ENCODE measurements around the gene MRPL4. TPM values are rescaled to one million over a fixed set of nuclear protein-coding genes. Genes with fewer than 3 reads are reported as not detected.
A peak's percentile ranks its signal among the peaks of the same experiment; 100 is the strongest.

The MRPL4 gene
- 44.9 TPM for polyA plus RNA-seq (2013, experiment 1 of 4)
- 41.1 TPM for polyA plus RNA-seq (2013, experiment 2 of 4)
- polyA plus RNA-seq (2013, experiment 3 of 4), result 43.5 TPM
- 44.2 TPM for polyA plus RNA-seq (2013, experiment 4 of 4)

DNA sequence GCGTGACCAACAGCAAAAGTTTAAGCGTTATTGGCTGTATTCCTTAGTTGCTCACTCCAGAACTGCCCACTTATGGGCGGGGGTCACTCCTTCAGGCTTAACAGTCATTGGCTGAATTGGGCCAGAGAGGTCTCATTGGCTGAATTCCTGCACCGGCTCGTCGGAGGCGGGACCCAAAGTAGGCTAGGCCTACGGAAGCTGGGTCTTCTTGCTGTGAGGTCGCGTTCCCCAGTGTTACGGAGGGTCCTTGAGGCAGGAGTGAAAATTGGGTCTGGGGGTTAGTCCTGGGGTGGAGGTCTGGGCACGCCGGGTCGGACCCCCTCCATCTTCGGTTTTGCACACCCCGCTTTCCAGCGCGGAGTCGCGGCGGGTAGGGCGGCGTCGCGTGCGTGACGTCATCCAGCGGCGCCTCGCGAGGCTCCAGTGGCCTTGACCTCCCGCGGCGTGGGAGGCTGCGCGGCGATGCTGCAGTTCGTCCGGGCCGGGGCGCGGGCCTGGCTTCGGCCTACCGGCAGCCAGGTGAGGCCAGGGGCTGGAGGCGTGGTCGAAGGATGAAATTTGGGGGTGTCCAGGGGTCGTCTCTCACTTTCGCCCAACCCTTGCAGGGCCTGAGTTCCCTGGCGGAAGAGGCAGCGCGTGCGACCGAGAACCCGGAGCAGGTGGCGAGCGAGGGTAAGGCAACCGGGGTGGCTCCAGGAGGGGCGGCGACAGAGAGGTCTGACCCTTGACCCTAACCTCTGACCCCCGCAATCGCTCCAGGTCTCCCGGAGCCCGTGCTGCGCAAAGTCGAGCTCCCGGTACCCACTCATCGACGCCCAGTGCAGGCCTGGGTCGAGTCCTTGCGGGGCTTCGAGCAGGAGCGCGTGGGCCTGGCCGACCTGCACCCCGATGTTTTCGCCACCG lies at the start of gene MRPL4:
Gene MRPL4, plus strand, starts transcription at position 423 of the 903 bp plus-strand sequence. Its CDS starts 40 bp downstream, at position 463.
- WGBS, 2 experiments, result 0 to 1% methylated on average over 77 of the region's 77 CpGs

DNA sequence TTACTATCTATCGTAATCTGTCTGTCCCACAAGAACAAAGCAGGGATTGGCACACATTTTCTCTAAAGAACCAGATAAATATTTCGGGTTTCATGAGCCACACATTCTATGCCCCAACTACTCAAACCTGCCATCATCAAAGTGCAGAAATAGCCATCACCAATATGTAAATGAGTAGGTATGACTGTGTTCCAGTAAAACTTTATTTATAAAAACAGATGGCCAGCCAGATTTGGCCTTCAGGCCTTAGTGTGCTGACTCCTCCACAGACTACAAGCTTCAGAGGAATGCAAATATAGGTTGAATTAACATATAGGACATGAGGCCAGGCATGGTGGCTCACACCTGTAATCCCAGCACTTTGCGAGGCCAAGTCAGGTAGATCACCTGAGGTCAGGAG lies 48.3 kb upstream of the MRPL4 start:
- Histone ChIP-seq H3K4me1 (ENCODE audit: control insufficient read depth, insufficient read depth, low read length) (no peaks in the 10 kb centered on the region), H3K9me3 (ENCODE audit: control insufficient read depth, low read length) (no peaks in the 10 kb centered on the region), H3K36me3 (ENCODE audit: control insufficient read depth, insufficient read depth, low read length) (no peaks in the 10 kb centered on the region), H3K27me3 (ENCODE audit: control insufficient read depth, insufficient read depth, low read length, poor library complexity, severe bottlenecking) (no peaks in the 10 kb centered on the region), H3K4me3 (ENCODE audit: insufficient read depth, low read depth, low read length) (no peak overlapping the region), H3K27ac (ENCODE audit: insufficient read depth, low read depth, low read length, poor library complexity, severe bottlenecking) (no peak overlapping the region)
- 92 to 97% methylated on average over 3 of the region's 3 CpGs for WGBS, 2 experiments

More for the DNA sequence above, at the start of gene MRPL4:
- no peaks in the 10 kb centered on the region for H3K36me3 ChIP-seq (ENCODE audit: control insufficient read depth, insufficient read depth, low read length)
- H3K9me3 ChIP-seq (ENCODE audit: control insufficient read depth, low read length), result no peaks in the 10 kb centered on the region
- H3K4me3 ChIP-seq (ENCODE audit: insufficient read depth, low read depth, low read length), result peak within 1 kb of the TSS; percentile 97
- no peak within 1 kb of the TSS for H3K27ac ChIP-seq (ENCODE audit: insufficient read depth, low read depth, low read length, poor library complexity, severe bottlenecking)
- H3K27me3 ChIP-seq (ENCODE audit: control insufficient read depth, insufficient read depth, low read length, poor library complexity, severe bottlenecking), result no peaks in the 10 kb centered on the region
- H3K4me1 ChIP-seq (ENCODE audit: control insufficient read depth, insufficient read depth, low read length), result no peaks in the 10 kb centered on the region

- no peaks in the 10 kb centered on the region for H3K9me3 ChIP-seq (ENCODE audit: control insufficient read depth, low read length)
- H3K27me3 ChIP-seq (ENCODE audit: control insufficient read depth, insufficient read depth, low read length, poor library complexity, severe bottlenecking), result no peaks in the 10 kb centered on the region
- H3K36me3 ChIP-seq (ENCODE audit: control insufficient read depth, insufficient read depth, low read length), result no peaks in the 10 kb centered on the region
- no peak overlapping the region for H3K4me3 ChIP-seq (ENCODE audit: insufficient read depth, low read depth, low read length)
- H3K27ac ChIP-seq (ENCODE audit: insufficient read depth, low read depth, low read length, poor library complexity, severe bottlenecking), result no peak overlapping the region
- H3K4me1 ChIP-seq (ENCODE audit: control insufficient read depth, insufficient read depth, low read length), result no peaks in the 10 kb centered on the region
- 82 to 92% methylated on average over 4 of the region's 4 CpGs for WGBS, 2 experiments
These were observed 46.4 kb upstream of the MRPL4 start for GRCh38 chr19:10205636-10206035.

DNA sequence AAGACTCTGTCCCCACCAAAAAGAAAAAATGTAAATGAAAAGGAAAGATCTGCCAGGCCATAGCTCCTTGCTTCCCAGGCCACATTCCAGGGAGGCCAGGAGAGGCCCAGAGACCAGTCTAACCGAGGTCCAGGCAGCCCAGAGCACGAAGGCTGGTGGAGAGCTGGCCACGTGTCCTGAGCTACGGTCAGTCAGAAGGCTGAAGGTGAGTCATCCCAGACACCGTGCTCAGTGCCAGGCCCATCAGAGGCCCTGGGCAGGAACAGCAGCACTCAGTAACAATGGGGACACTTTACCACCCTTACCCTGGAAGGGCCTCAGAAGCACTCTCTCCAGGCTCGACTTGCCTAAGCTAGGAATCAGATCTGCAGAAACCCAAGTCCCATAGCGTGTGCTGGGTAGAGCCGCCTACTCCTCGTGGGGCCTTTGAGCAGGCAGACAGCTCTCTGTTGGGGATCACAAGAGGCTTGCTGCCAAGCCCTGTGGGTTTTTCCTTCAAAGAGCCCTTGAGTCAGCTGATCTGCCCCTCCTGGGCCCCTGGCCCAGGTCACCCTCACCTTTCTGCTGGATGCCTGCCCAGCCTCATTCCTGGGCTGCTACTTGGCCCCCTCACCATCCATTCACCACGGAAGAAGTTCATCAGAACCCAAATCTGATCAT lies 45.7 kb upstream of the MRPL4 start:
- no peak overlapping the region for H3K4me3 ChIP-seq (ENCODE audit: insufficient read depth, low read depth, low read length)
- 89% methylated on average over 10 of the region's 10 CpGs for WGBS, 2 experiments
- no peaks in the 10 kb centered on the region for H3K4me1 ChIP-seq (ENCODE audit: control insufficient read depth, insufficient read depth, low read length)
- H3K36me3 ChIP-seq (ENCODE audit: control insufficient read depth, insufficient read depth, low read length), result no peaks in the 10 kb centered on the region
- no peaks in the 10 kb centered on the region for H3K9me3 ChIP-seq (ENCODE audit: control insufficient read depth, low read length)
- H3K27ac ChIP-seq (ENCODE audit: insufficient read depth, low read depth, low read length, poor library complexity, severe bottlenecking), result no peak overlapping the region
- H3K27me3 ChIP-seq (ENCODE audit: control insufficient read depth, insufficient read depth, low read length, poor library complexity, severe bottlenecking), result no peaks in the 10 kb centered on the region

DNA sequence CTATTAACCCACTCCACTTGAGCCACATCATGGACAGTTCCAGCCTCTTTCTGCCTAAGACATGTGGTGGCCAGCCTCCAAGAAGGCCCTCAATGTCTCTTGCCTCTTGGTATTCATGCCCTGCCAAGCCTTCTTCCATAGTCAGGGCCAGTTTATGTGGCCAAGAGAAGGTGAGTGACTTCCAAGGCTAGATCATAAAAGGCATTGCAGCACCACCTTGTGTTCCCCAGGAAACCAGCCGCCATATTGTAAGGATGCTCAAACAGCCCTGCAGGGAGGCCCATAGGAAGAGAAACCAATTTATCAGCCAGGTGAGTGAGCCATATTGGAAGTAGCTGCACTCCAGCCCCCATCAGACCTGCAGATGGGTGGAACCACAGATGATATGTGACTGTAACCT lies 45.0 kb upstream of the MRPL4 start:
- H3K4me1 ChIP-seq (ENCODE audit: control insufficient read depth, insufficient read depth, low read length), result no peaks in the 10 kb centered on the region
- no peaks in the 10 kb centered on the region for H3K9me3 ChIP-seq (ENCODE audit: control insufficient read depth, low read length)
- WGBS, 2 experiments, result 95 to 97% methylated on average over 1 of the region's 1 CpG
- no peak overlapping the region for H3K27ac ChIP-seq (ENCODE audit: insufficient read depth, low read depth, low read length, poor library complexity, severe bottlenecking)
- H3K36me3 ChIP-seq (ENCODE audit: control insufficient read depth, insufficient read depth, low read length), result no peaks in the 10 kb centered on the region
- H3K4me3 ChIP-seq (ENCODE audit: insufficient read depth, low read depth, low read length), result no peak overlapping the region
- H3K27me3 ChIP-seq (ENCODE audit: control insufficient read depth, insufficient read depth, low read length, poor library complexity, severe bottlenecking), result no peaks in the 10 kb centered on the region

DNA sequence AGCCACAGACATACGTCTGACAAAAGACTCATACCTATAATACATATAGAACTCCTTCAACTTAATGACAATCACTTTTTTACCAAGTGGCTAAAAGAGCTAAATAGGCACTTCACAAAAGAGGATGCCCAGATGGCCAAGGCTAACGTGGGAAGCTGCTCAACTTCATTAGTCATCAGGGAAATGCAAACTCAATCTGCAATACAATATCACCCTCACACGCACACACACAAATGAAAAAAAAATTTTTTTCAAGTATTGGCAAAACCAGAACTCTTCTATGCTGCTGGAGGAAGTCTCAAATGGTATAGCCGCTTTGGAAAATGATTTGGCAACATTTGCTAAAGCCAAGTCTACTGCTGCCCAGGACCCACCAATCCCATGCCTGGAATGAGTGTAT lies 42.7 kb upstream of the MRPL4 start:
- Histone ChIP-seq H3K36me3 (ENCODE audit: control insufficient read depth, insufficient read depth, low read length) (no peaks in the 10 kb centered on the region), H3K27ac (ENCODE audit: insufficient read depth, low read depth, low read length, poor library complexity, severe bottlenecking) (no peak overlapping the region), H3K4me1 (ENCODE audit: control insufficient read depth, insufficient read depth, low read length) (no peaks in the 10 kb centered on the region), H3K4me3 (ENCODE audit: insufficient read depth, low read depth, low read length) (no peak overlapping the region), H3K27me3 (ENCODE audit: control insufficient read depth, insufficient read depth, low read length, poor library complexity, severe bottlenecking) (no peaks in the 10 kb centered on the region), H3K9me3 (ENCODE audit: control insufficient read depth, low read length) (no peaks in the 10 kb centered on the region)
- WGBS, 2 experiments, result 59 to 74% methylated on average over 4 of the region's 4 CpGs

GRCh38 chr19:10211061-10211460 lies 41.0 kb upstream of the MRPL4 start:
- Histone ChIP-seq H3K4me3 (ENCODE audit: insufficient read depth, low read depth, low read length) (no peak overlapping the region), H3K9me3 (ENCODE audit: control insufficient read depth, low read length) (no peaks in the 10 kb centered on the region), H3K4me1 (ENCODE audit: control insufficient read depth, insufficient read depth, low read length) (no peaks in the 10 kb centered on the region), H3K27me3 (ENCODE audit: control insufficient read depth, insufficient read depth, low read length, poor library complexity, severe bottlenecking) (no peaks in the 10 kb centered on the region), H3K36me3 (ENCODE audit: control insufficient read depth, insufficient read depth, low read length) (no peaks in the 10 kb centered on the region), H3K27ac (ENCODE audit: insufficient read depth, low read depth, low read length, poor library complexity, severe bottlenecking) (no peak overlapping the region)
- WGBS, 2 experiments, result 95 to 97% methylated on average over 2 to 4 of the region's 4 CpGs

GRCh38 chr19:10211691-10212090 lies 40.3 kb upstream of the MRPL4 start:
- no peak overlapping the region for H3K27ac ChIP-seq (ENCODE audit: insufficient read depth, low read depth, low read length, poor library complexity, severe bottlenecking)
- H3K4me1 ChIP-seq (ENCODE audit: control insufficient read depth, insufficient read depth, low read length), result no peaks in the 10 kb centered on the region
- H3K36me3 ChIP-seq (ENCODE audit: control insufficient read depth, insufficient read depth, low read length), result no peaks in the 10 kb centered on the region
- 88 to 94% methylated on average over 6 of the region's 6 CpGs for WGBS, 2 experiments
- no peak overlapping the region for H3K4me3 ChIP-seq (ENCODE audit: insufficient read depth, low read depth, low read length)
- H3K9me3 ChIP-seq (ENCODE audit: control insufficient read depth, low read length), result no peaks in the 10 kb centered on the region
- H3K27me3 ChIP-seq (ENCODE audit: control insufficient read depth, insufficient read depth, low read length, poor library complexity, severe bottlenecking), result no peaks in the 10 kb centered on the region

- no peaks in the 10 kb centered on the region for H3K9me3 ChIP-seq (ENCODE audit: control insufficient read depth, low read length)
- no peaks in the 10 kb centered on the region for H3K4me1 ChIP-seq (ENCODE audit: control insufficient read depth, insufficient read depth, low read length)
- H3K4me3 ChIP-seq (ENCODE audit: insufficient read depth, low read depth, low read length), result no peak overlapping the region
- no peaks in the 10 kb centered on the region for H3K36me3 ChIP-seq (ENCODE audit: control insufficient read depth, insufficient read depth, low read length)
- H3K27me3 ChIP-seq (ENCODE audit: control insufficient read depth, insufficient read depth, low read length, poor library complexity, severe bottlenecking), result no peaks in the 10 kb centered on the region
- no peak overlapping the region for H3K27ac ChIP-seq (ENCODE audit: insufficient read depth, low read depth, low read length, poor library complexity, severe bottlenecking)
- 85 to 89% methylated on average over 5 of the region's 5 CpGs for WGBS, 2 experiments
These were observed 37.2 kb upstream of the MRPL4 start for GRCh38 chr19:10214784-10215183.

DNA sequence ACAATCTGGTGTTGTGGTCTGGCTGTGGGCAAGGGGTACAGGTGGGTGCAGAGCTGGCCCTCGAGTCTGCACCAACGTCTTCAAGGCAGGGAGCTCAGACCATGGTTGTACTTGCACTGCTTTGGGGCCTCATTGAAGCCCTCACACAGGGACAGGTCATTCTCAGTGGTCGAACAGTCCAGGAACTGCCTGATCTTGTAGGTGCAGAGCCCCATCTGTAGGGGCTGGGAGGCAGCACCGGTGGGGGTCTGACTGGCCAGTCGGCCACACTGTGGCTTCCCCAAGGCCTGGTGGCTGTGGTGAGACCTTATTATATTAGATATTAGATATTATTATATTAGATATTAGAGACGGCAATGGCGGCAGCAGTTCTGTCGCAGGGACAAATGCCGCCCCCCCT lies 34.9 kb upstream of the MRPL4 start:
- WGBS, 2 experiments, result 90 to 92% methylated on average over 9 of the region's 9 CpGs
- H3K36me3 ChIP-seq (ENCODE audit: control insufficient read depth, insufficient read depth, low read length), result no peaks in the 10 kb centered on the region
- H3K27me3 ChIP-seq (ENCODE audit: control insufficient read depth, insufficient read depth, low read length, poor library complexity, severe bottlenecking), result no peaks in the 10 kb centered on the region

More for the DNA sequence above, 34.9 kb upstream of the MRPL4 start:
- Histone ChIP-seq H3K27ac (ENCODE audit: insufficient read depth, low read depth, low read length, poor library complexity, severe bottlenecking) (no peak overlapping the region), H3K4me1 (ENCODE audit: control insufficient read depth, insufficient read depth, low read length) (no peaks in the 10 kb centered on the region), H3K9me3 (ENCODE audit: control insufficient read depth, low read length) (no peaks in the 10 kb centered on the region), H3K4me3 (ENCODE audit: insufficient read depth, low read depth, low read length) (no peak overlapping the region)
